ENCODE results near the gene MRFAP1L1. TPM values are rescaled to one million over a fixed set of nuclear protein-coding genes. Genes with fewer than 3 reads are reported as not detected.

Gene MRFAP1L1
- total and polyA plus RNA-seq, 2 donors (not counting 3 experiments of a cell fraction or from before 2014, with no cell fraction given): 28.7 to 42.0 TPM

- no peaks in the 10 kb centered on the region for H3K9me1 ChIP-seq (replicated peaks; ENCODE audit: control insufficient read depth, extremely low read depth, insufficient read depth, low read length)
- peaks cover 0 to 4% of the 10 kb centered on the region in 2 experiments for H3K36me3 ChIP-seq (ENCODE audit: control insufficient read depth in 2 of 2, extremely low read depth in 1 of 2, insufficient read depth in 2 of 2, low read length in 2 of 2)
- TF ChIP-seq CTCF (IDR thresholded peaks at IDR 0.05; ENCODE audit: extremely low read depth in 1 of 2, insufficient read depth in 1 of 2, low read depth in 1 of 2, low read length in 2 of 2) (no peak), JUN (IDR thresholded peaks at IDR 0.05; ENCODE audit: borderline replicate concordance, insufficient read depth, insufficient read length, low read depth) (no peak), EZH2 (IDR thresholded peaks at IDR 0.05; ENCODE audit: borderline replicate concordance, low read depth, low read length, severe bottlenecking) (no peak), GATA2 (IDR thresholded peaks at IDR 0.05; ENCODE audit: insufficient read depth, insufficient read length, low read depth, low read length) (no peak), POLR2A (IDR thresholded peaks at IDR 0.05; ENCODE audit: low read depth, low read length) (no peak), MAX (IDR thresholded peaks at IDR 0.05; ENCODE audit: insufficient read depth, insufficient read length) (no peak), POLR2AphosphoS5 (IDR thresholded peaks at IDR 0.05; ENCODE audit: insufficient read depth, low read depth, low read length) (no peak), FOS (IDR thresholded peaks at IDR 0.05; ENCODE audit: borderline replicate concordance, insufficient read depth, low read length) (no peak), MYC (IDR thresholded peaks at IDR 0.05; ENCODE audit: low read depth, low read length) (no peak)
- H3K27ac ChIP-seq (ENCODE audit: insufficient read depth, low read depth, low read length): no peak overlapping the region
- H3K4me3 ChIP-seq (replicated peaks in 1 of 3; ENCODE audit: insufficient read depth in 1 of 3, low read depth in 1 of 3, low read length in 3 of 3): no peak overlapping the region
- peaks cover 13% of the 10 kb centered on the region for H3K4me1 ChIP-seq (ENCODE audit: control insufficient read depth, extremely low read depth, insufficient read depth, low read length)
- intact Hi-C loops (cut with micrococcal nuclease) (no loop called here), dilution Hi-C loops (cut with MboI; ENCODE audit: extremely low pct_ligation_motif_present, low sequenced_read_pairs) (no loop called here)
- peaks cover 2 to 3% of the 10 kb centered on the region in 2 experiments for H3K27me3 ChIP-seq (ENCODE audit: control insufficient read depth in 2 of 2, insufficient read depth in 2 of 2, low read length in 2 of 2)
- CTCF ChIA-PET: interaction anchor here (0.9 to 2.1 kb wide), 3 partner anchors 12 to 365 kb away, joined by 3 to 6 read pairs (median 3); partner anchors contain the start of gene S100P
- H4K20me1 ChIP-seq (replicated peaks; ENCODE audit: control insufficient read depth, extremely low read depth, insufficient read depth, low read length): no peaks in the 10 kb centered on the region
- DNase-seq (ENCODE audit: low read depth, low spot score) (no peak), FAIRE-seq (no peak)
- H2AFZ ChIP-seq (ENCODE audit: low read depth, low read length): no peak overlapping the region
- H3K4me2 ChIP-seq (ENCODE audit: insufficient read depth, low read length): no peak overlapping the region
- H3K79me2 ChIP-seq (ENCODE audit: control insufficient read depth, insufficient read depth, low read length): peaks cover 46% of the 10 kb centered on the region
- POLR2A ChIA-PET: no interaction called here
- BruUV-seq (replicated peaks): no TSS peak
- no peaks in the 10 kb centered on the region for H3K9me3 ChIP-seq (replicated peaks; ENCODE audit: control insufficient read depth, insufficient read depth, low read length)
- H3K9ac ChIP-seq (replicated peaks; ENCODE audit: extremely low read depth, insufficient read depth, low read length): no peak overlapping the region
Measured at GRCh38 chr4:6706173-6706572, 3.5 kb downstream of the MRFAP1L1 start.

Data from endothelial cell of umbilical vein (primary cell).